Measurements from ENCODE around the gene C5.

Gene C5

GRCh38 chr9:120931231-120932085 lies 118.6 kb downstream of the C5 start:
- H3K27ac ChIP-seq (ENCODE audit: low read depth, low read length): no peak overlapping the region
- peaks cover 3 to 8% of the 10 kb centered on the region in 2 experiments for H3K4me1 ChIP-seq (ENCODE audit: control insufficient read depth in 1 of 2, insufficient read depth in 2 of 2, low read length in 2 of 2)
- no peak overlapping the region for H2BK5ac ChIP-seq (ENCODE audit: low read depth, low read length, poor library complexity)
- H3K9ac ChIP-seq (ENCODE audit: low read length): no peak overlapping the region
- peaks cover 7% of the 10 kb centered on the region for H3K79me1 ChIP-seq (ENCODE audit: low read length)
- no peaks in the 10 kb centered on the region for H3K79me2 ChIP-seq (ENCODE audit: control insufficient read depth, insufficient read depth, low read length, poor library complexity)
- H3K23ac ChIP-seq (ENCODE audit: low read length): no peak overlapping the region
- H3K4me3 ChIP-seq (ENCODE audit: low read depth, low read length): no peak overlapping the region
- WGBS (ENCODE audit: extremely low coverage, insufficient coverage, insufficient read length): no CpG with 5 or more reads among the region's 4 CpGs
- H2AFZ ChIP-seq (ENCODE audit: insufficient read depth, low read length, poor library complexity): no peak overlapping the region
- H2BK120ac ChIP-seq (ENCODE audit: insufficient read depth, low read length, poor library complexity): no peak overlapping the region
- no peak overlapping the region for H4K12ac ChIP-seq (ENCODE audit: low read depth, low read length)
- H2AK5ac ChIP-seq (ENCODE audit: low read length): no peak overlapping the region
- H3K4me2 ChIP-seq (ENCODE audit: low read length): no peak overlapping the region
- H3K27me3 ChIP-seq (ENCODE audit: insufficient read depth, low read length): peaks cover 5% of the 10 kb centered on the region
- no peak overlapping the region for H3K18ac ChIP-seq (ENCODE audit: low read length)
- H4K8ac ChIP-seq (ENCODE audit: low read depth, low read length): no peak overlapping the region
- no peaks in the 10 kb centered on the region for H3K36me3 ChIP-seq (ENCODE audit: control insufficient read depth in 1 of 2, insufficient read depth in 2 of 2, low read length in 2 of 2)
- H3K14ac ChIP-seq (ENCODE audit: low read length): no peak overlapping the region
- H4K91ac ChIP-seq (ENCODE audit: low read depth, low read length): no peak overlapping the region
- H3K4ac ChIP-seq (ENCODE audit: low read depth, low read length): no peak overlapping the region
- no peak overlapping the region for H2BK12ac ChIP-seq (ENCODE audit: low read length)
- DNase-seq: peak; percentile 34 to 35
- H3K9me3 ChIP-seq (ENCODE audit: insufficient read depth, low read depth, low read length): no peaks in the 10 kb centered on the region

GRCh38 chr9:120929229-120929791 lies 120.8 kb downstream of the C5 start:
- H3K14ac ChIP-seq (ENCODE audit: low read length): peak overlapping the region; percentile 59
- H3K4ac ChIP-seq (ENCODE audit: low read depth, low read length): peak overlapping the region; percentile 3
- H2BK12ac ChIP-seq (ENCODE audit: low read length): no peak overlapping the region
- no peak overlapping the region for H2AK5ac ChIP-seq (ENCODE audit: low read length)
- no peaks in the 10 kb centered on the region for H3K9me3 ChIP-seq (ENCODE audit: insufficient read depth, low read depth, low read length)
- no CpG with 5 or more reads among the region's 26 CpGs for WGBS (ENCODE audit: extremely low coverage, insufficient coverage, insufficient read length)
- no peaks in the 10 kb centered on the region for H3K36me3 ChIP-seq (ENCODE audit: control insufficient read depth in 1 of 2, insufficient read depth in 2 of 2, low read length in 2 of 2)
- H3K27me3 ChIP-seq (ENCODE audit: insufficient read depth, low read length): peaks cover 5% of the 10 kb centered on the region
- H3K27ac ChIP-seq (ENCODE audit: low read depth, low read length): no peak overlapping the region
- H3K23ac ChIP-seq (ENCODE audit: low read length): no peak overlapping the region
- no peak overlapping the region for H2BK5ac ChIP-seq (ENCODE audit: low read depth, low read length, poor library complexity)
- H2BK120ac ChIP-seq (ENCODE audit: insufficient read depth, low read length, poor library complexity): peak overlapping the region; percentile 44
- H3K79me1 ChIP-seq (ENCODE audit: low read length): peaks cover 7% of the 10 kb centered on the region
- no peaks in the 10 kb centered on the region for H3K79me2 ChIP-seq (ENCODE audit: control insufficient read depth, insufficient read depth, low read length, poor library complexity)
- peak overlapping the region; percentile 97 for H3K4me2 ChIP-seq (ENCODE audit: low read length)
- no peak for DNase-seq
- peak overlapping the region; percentile 71 for H4K12ac ChIP-seq (ENCODE audit: low read depth, low read length)
- peak overlapping the region; percentile 86 for H4K91ac ChIP-seq (ENCODE audit: low read depth, low read length)
- H3K4me1 ChIP-seq (ENCODE audit: control insufficient read depth in 1 of 2, insufficient read depth in 2 of 2, low read length in 2 of 2): peaks cover 3 to 8% of the 10 kb centered on the region in 2 experiments
- H3K9ac ChIP-seq (ENCODE audit: low read length): peak overlapping the region; percentile 75
- H4K8ac ChIP-seq (ENCODE audit: low read depth, low read length): peak overlapping the region; percentile 95
- H3K18ac ChIP-seq (ENCODE audit: low read length): peak overlapping the region; percentile 35
- peak overlapping the region; percentile 75 for H3K4me3 ChIP-seq (ENCODE audit: low read depth, low read length)
- peak overlapping the region; percentile 91 for H2AFZ ChIP-seq (ENCODE audit: insufficient read depth, low read length, poor library complexity)

DNA sequence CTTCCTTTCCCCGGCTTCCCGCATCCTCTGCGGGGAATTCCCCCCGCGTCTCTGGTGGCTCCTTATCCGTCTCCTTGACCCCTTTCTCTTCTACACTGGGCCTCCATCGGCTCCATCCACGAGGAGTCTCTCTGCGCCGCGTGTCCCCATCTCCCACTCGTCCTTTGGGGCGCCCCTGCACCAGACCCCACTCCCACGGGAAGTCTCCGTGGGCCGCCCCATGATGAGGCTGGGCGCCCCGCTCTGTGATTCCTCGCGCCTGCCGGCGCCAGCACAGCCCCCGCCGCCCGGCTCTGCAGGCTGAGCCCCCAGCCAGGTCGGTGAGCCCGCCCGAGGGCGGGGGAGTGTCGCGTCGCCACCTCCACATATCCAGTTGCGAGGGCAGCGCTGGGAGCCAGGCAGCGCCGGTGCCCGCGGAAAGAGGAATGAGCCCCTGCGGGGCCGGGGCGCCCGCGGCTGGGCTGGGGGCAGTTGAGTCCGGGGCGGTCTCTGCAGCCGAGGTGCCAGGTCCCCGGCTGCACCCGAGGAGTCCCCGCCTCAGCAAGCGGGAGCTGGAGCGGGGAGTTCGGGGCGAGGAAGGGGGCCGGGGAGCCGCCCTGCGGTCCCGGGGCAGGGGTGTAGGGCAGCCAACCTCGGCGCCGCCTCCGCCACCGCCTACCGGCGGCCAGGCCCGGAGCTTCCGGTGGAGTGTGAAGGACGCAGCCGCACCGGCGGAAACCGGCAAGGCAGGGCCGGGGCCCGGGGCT lies 121.4 kb downstream of the C5 start:
- Histone ChIP-seq H3K4ac (ENCODE audit: low read depth, low read length) (peak overlapping the region; percentile 23), H3K79me1 (ENCODE audit: low read length) (peaks cover 7% of the 10 kb centered on the region), H3K4me1 (ENCODE audit: control insufficient read depth in 1 of 2, insufficient read depth in 2 of 2, low read length in 2 of 2) (peaks cover 3 to 8% of the 10 kb centered on the region in 2 experiments), H3K4me3 (ENCODE audit: low read depth, low read length) (peak overlapping the region; percentile 75), H4K12ac (ENCODE audit: low read depth, low read length) (peak overlapping the region; percentile 75), H3K79me2 (ENCODE audit: control insufficient read depth, insufficient read depth, low read length, poor library complexity) (no peaks in the 10 kb centered on the region), H4K91ac (ENCODE audit: low read depth, low read length) (peak overlapping the region; percentile 86), H3K27me3 (ENCODE audit: insufficient read depth, low read length) (peaks cover 5% of the 10 kb centered on the region), H3K9me3 (ENCODE audit: insufficient read depth, low read depth, low read length) (no peaks in the 10 kb centered on the region), H2AK5ac (ENCODE audit: low read length) (no peak overlapping the region), H3K9ac (ENCODE audit: low read length) (peak overlapping the region; percentile 75), H2AFZ (ENCODE audit: insufficient read depth, low read length, poor library complexity) (peak overlapping the region; percentile 91), H3K27ac (ENCODE audit: low read depth, low read length) (no peak overlapping the region), H2BK120ac (ENCODE audit: insufficient read depth, low read length, poor library complexity) (peak overlapping the region; percentile 44), H4K8ac (ENCODE audit: low read depth, low read length) (peak overlapping the region; percentile 95), H2BK12ac (ENCODE audit: low read length) (no peak overlapping the region), H3K23ac (ENCODE audit: low read length) (no peak overlapping the region), H3K36me3 (ENCODE audit: control insufficient read depth in 1 of 2, insufficient read depth in 2 of 2, low read length in 2 of 2) (no peaks in the 10 kb centered on the region), H2BK5ac (ENCODE audit: low read depth, low read length, poor library complexity) (peak overlapping the region; percentile 23), H3K4me2 (ENCODE audit: low read length) (peak overlapping the region; percentile 97), H3K14ac (ENCODE audit: low read length) (peak overlapping the region; percentile 59), H3K18ac (ENCODE audit: low read length) (peak overlapping the region; percentile 58)
- peak; percentile 42 to 60 for DNase-seq
- no CpG with 5 or more reads among the region's 73 CpGs for WGBS (ENCODE audit: extremely low coverage, insufficient coverage, insufficient read length)

GRCh38 chr9:120928015-120928482 lies 122.0 kb downstream of the C5 start:
- WGBS (ENCODE audit: extremely low coverage, insufficient coverage, insufficient read length): 100% methylated on average over 5 of the region's 14 CpGs
- no peak overlapping the region for H3K4me3 ChIP-seq (ENCODE audit: low read depth, low read length)
- H3K27ac ChIP-seq (ENCODE audit: low read depth, low read length): no peak overlapping the region

More at GRCh38 chr9:120928015-120928482, 122.0 kb downstream of the C5 start:
- H3K14ac ChIP-seq (ENCODE audit: low read length): no peak overlapping the region
- H4K8ac ChIP-seq (ENCODE audit: low read depth, low read length): peak overlapping the region; percentile 95
- peaks cover 7% of the 10 kb centered on the region for H3K79me1 ChIP-seq (ENCODE audit: low read length)
- H2BK12ac ChIP-seq (ENCODE audit: low read length): no peak overlapping the region
- H2AFZ ChIP-seq (ENCODE audit: insufficient read depth, low read length, poor library complexity): no peak overlapping the region
- H2AK5ac ChIP-seq (ENCODE audit: low read length): no peak overlapping the region
- peaks cover 5% of the 10 kb centered on the region for H3K27me3 ChIP-seq (ENCODE audit: insufficient read depth, low read length)
- H4K12ac ChIP-seq (ENCODE audit: low read depth, low read length): peak overlapping the region; percentile 75
- H3K36me3 ChIP-seq (ENCODE audit: control insufficient read depth in 1 of 2, insufficient read depth in 2 of 2, low read length in 2 of 2): no peaks in the 10 kb centered on the region
- no peak for DNase-seq
- no peak overlapping the region for H2BK5ac ChIP-seq (ENCODE audit: low read depth, low read length, poor library complexity)
- H2BK120ac ChIP-seq (ENCODE audit: insufficient read depth, low read length, poor library complexity): no peak overlapping the region
- H3K9ac ChIP-seq (ENCODE audit: low read length): peak overlapping the region; percentile 75
- no peak overlapping the region for H3K4ac ChIP-seq (ENCODE audit: low read depth, low read length)
- H3K4me2 ChIP-seq (ENCODE audit: low read length): peak overlapping the region; percentile 97
- H3K79me2 ChIP-seq (ENCODE audit: control insufficient read depth, insufficient read depth, low read length, poor library complexity): no peaks in the 10 kb centered on the region
- H3K23ac ChIP-seq (ENCODE audit: low read length): no peak overlapping the region
- no peak overlapping the region for H4K91ac ChIP-seq (ENCODE audit: low read depth, low read length)
- H3K4me1 ChIP-seq (ENCODE audit: control insufficient read depth in 1 of 2, insufficient read depth in 2 of 2, low read length in 2 of 2): peaks cover 3 to 8% of the 10 kb centered on the region in 2 experiments
- peak overlapping the region; percentile 58 for H3K18ac ChIP-seq (ENCODE audit: low read length)
- H3K9me3 ChIP-seq (ENCODE audit: insufficient read depth, low read depth, low read length): no peaks in the 10 kb centered on the region

All from trophoblast cell (in vitro differentiated cells and primary cell).